Panc1 (cell line): ENCODE measurements around the gene AFF2. TPM values are rescaled to one million over a fixed set of nuclear protein-coding genes. Genes with fewer than 3 reads are reported as not detected.

Experiments used
- ATAC-seq: fragments of 200-7000 bp; cut with Tn5 transposase; 2 replicates; pipeline ENCODE4 v1.9.1; 2020; ENCODE audit warnings: mild to moderate bottlenecking, moderate library complexity
- BruUV-seq: library from RNA; stranded (reverse); fragments of 400-500 nt; replicated peaks from 2 replicates; lab custom pipeline; 2021; lab: Mats Ljungman, UMichigan
- CTCF ChIA-PET: fragments of 300-600 bp; sonication (Branson Sonifier 250); formaldehyde crosslinking; loops from one replicate; lab custom pipeline; 2022; ENCODE audit warnings: antibody characterized with exemption; lab: Charles Lee
- POLR2A ChIA-PET: fragments of 300-600 bp; sonication (Branson Sonifier 250); formaldehyde crosslinking; loops from one replicate; lab custom pipeline; 2022; ENCODE audit warnings: antibody characterized with exemption; lab: Charles Lee
- DNase-seq: peaks from one replicate; pipeline ENCODE4 v3.0.0-alpha.2; 2010; ENCODE audit warnings: low read depth, low spot score
- H3K27ac ChIP-seq: 2 replicates; pipeline ENCODE4 v1.5.1; 2011; ENCODE audit warnings: mild to moderate bottlenecking, low read length, inconsistent platforms
- H3K27me3 ChIP-seq: fragments of 200-500 bp; sonication (Bioruptor generic); 2 replicates; pipeline ENCODE4 v1.6.0; 2014; ENCODE audit warnings: low read length, inconsistent platforms; ENCODE audit not compliant: control insufficient read depth, insufficient read depth
- H3K36me3 ChIP-seq: fragments of 200-500 bp; sonication (Bioruptor generic); 2 replicates; pipeline ENCODE4 v1.5.1; 2014; ENCODE audit warnings: inconsistent platforms, mild to moderate bottlenecking, low read length, moderate library complexity; ENCODE audit not compliant: control insufficient read depth, insufficient read depth
- H3K4me1 ChIP-seq: 2 replicates; pipeline ENCODE4 v1.5.1; 2011; ENCODE audit warnings: inconsistent platforms, mild to moderate bottlenecking, low read length, moderate library complexity; ENCODE audit not compliant: control insufficient read depth, insufficient read depth
- H3K4me3 ChIP-seq, 2 experiments: 2 replicates each; pipeline ENCODE4 v1.5.1; 2011 to 2012; ENCODE audit warnings: low read depth in 2 of 2, low read length in 2 of 2, mild to moderate bottlenecking in 2 of 2, inconsistent platforms in 1 of 2, moderate library complexity in 1 of 2
- H3K9me3 ChIP-seq: fragments of 200-500 bp; sonication (Bioruptor generic); 2 replicates; pipeline ENCODE4 v1.5.1; 2014; ENCODE audit warnings: low read depth, mild to moderate bottlenecking, inconsistent platforms, low read length, moderate library complexity; ENCODE audit not compliant: control insufficient read depth, insufficient read depth
- POLR2AphosphoS5 ChIP-seq: IDR thresholded peaks from 2 replicates; pipeline ENCODE4 v1.6.1; 2012; ENCODE audit warnings: mild to moderate bottlenecking, low read depth, low read length, moderate library complexity
- SIN3A ChIP-seq: IDR thresholded peaks from 2 replicates; pipeline ENCODE4 v1.6.1; 2012; ENCODE audit warnings: low read depth, mild to moderate bottlenecking, low read length, moderate library complexity, borderline replicate concordance; ENCODE audit not compliant: insufficient read depth
- TCF7L2 ChIP-seq: IDR thresholded peaks from 2 replicates; pipeline ENCODE4 v1.6.1; 2011; ENCODE audit warnings: mild to moderate bottlenecking, low read depth, low read length, inconsistent platforms
- in situ Hi-C: cut with HindIII; loops from 2 replicates; pipeline ENCODE4 v1.10.0; 2016; ENCODE audit warnings: low sequenced_read_pairs, low pct_unique_long_range_greater_than_20kb
- intact Hi-C: fragments of 100-400 bp; cut with micrococcal nuclease; formaldehyde crosslinking; loops from one replicate; pipeline ENCODE4 v1.10.0; 2022; ENCODE audit not compliant: unreplicated experiment
- total RNA-seq: library from RNA; stranded (reverse); gene quantifications from one replicate; pipeline ENCODE4 v1.2.1, GENCODE V29; 2021; ENCODE audit not compliant: unreplicated experiment
- TF ChIP-seq, protein P1 (sequence below), 2 experiments: IDR thresholded peaks; 2 replicates each; pipeline ENCODE4 v1.6.1; 2011 to 2012; ENCODE audit warnings: low read depth in 2 of 2, control low read depth in 1 of 2, low read length in 1 of 2, mild to moderate bottlenecking in 1 of 2, moderate library complexity in 1 of 2; ENCODE audit not compliant: insufficient read depth in 1 of 2
- TF ChIP-seq, protein P2 (sequence below): fragments of 450-650 bp; IDR thresholded peaks from 2 replicates; pipeline ENCODE4 v1.5.1; 2017; ENCODE audit warnings: mild to moderate bottlenecking

AFF2 gene
- total RNA-seq, 1 experiment from 2014 or later: 0.05 TPM

DNA sequence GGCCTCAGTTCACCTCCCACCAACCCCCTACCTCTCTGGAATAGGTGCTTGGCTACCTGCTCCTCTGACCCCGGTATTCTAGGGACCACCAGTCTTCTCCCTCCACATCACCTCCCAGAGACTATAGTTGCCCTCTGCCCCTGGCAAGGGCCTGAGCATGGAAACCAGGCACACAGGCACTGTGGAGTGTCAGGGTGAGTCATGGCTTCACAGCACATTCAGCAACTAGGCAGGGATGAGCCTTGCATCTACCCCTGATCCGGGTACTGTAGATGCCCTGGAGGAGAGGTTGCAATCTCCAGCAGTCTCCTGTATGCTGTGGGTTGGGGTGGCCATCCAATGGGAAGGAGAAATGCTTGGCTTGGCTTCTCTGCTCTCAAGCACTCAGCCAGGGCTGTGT lies 532.0 kb downstream of the AFF2 start:
- in situ Hi-C loops: no loop called here
- DNase-seq (no peak), ATAC-seq (no peak)
- POLR2A ChIA-PET: no interaction called here
- no TSS peak for BruUV-seq
- Histone ChIP-seq H3K9me3 (no peaks in the 10 kb centered on the region), H3K4me1 (no peaks in the 10 kb centered on the region), H3K4me3 (no peak overlapping the region), H3K27ac (no peak overlapping the region), H3K36me3 (no peaks in the 10 kb centered on the region), H3K27me3 (no peaks in the 10 kb centered on the region)
- intact Hi-C loops: no loop called here
- CTCF ChIA-PET: no interaction called here
- no peak for TF ChIP-seq SIN3A
- TF ChIP-seq POLR2AphosphoS5: no peak
- TF ChIP-seq, protein P1, sequence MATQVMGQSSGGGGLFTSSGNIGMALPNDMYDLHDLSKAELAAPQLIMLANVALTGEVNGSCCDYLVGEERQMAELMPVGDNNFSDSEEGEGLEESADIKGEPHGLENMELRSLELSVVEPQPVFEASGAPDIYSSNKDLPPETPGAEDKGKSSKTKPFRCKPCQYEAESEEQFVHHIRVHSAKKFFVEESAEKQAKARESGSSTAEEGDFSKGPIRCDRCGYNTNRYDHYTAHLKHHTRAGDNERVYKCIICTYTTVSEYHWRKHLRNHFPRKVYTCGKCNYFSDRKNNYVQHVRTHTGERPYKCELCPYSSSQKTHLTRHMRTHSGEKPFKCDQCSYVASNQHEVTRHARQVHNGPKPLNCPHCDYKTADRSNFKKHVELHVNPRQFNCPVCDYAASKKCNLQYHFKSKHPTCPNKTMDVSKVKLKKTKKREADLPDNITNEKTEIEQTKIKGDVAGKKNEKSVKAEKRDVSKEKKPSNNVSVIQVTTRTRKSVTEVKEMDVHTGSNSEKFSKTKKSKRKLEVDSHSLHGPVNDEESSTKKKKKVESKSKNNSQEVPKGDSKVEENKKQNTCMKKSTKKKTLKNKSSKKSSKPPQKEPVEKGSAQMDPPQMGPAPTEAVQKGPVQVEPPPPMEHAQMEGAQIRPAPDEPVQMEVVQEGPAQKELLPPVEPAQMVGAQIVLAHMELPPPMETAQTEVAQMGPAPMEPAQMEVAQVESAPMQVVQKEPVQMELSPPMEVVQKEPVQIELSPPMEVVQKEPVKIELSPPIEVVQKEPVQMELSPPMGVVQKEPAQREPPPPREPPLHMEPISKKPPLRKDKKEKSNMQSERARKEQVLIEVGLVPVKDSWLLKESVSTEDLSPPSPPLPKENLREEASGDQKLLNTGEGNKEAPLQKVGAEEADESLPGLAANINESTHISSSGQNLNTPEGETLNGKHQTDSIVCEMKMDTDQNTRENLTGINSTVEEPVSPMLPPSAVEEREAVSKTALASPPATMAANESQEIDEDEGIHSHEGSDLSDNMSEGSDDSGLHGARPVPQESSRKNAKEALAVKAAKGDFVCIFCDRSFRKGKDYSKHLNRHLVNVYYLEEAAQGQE (IDR thresholded peaks at IDR 0.05; ENCODE audit: insufficient read depth in 1 of 2, low read depth in 2 of 2, low read length in 1 of 2): no peak
- TF ChIP-seq, protein P2, sequence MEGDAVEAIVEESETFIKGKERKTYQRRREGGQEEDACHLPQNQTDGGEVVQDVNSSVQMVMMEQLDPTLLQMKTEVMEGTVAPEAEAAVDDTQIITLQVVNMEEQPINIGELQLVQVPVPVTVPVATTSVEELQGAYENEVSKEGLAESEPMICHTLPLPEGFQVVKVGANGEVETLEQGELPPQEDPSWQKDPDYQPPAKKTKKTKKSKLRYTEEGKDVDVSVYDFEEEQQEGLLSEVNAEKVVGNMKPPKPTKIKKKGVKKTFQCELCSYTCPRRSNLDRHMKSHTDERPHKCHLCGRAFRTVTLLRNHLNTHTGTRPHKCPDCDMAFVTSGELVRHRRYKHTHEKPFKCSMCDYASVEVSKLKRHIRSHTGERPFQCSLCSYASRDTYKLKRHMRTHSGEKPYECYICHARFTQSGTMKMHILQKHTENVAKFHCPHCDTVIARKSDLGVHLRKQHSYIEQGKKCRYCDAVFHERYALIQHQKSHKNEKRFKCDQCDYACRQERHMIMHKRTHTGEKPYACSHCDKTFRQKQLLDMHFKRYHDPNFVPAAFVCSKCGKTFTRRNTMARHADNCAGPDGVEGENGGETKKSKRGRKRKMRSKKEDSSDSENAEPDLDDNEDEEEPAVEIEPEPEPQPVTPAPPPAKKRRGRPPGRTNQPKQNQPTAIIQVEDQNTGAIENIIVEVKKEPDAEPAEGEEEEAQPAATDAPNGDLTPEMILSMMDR: no peak
- no peak for TF ChIP-seq TCF7L2

DNA sequence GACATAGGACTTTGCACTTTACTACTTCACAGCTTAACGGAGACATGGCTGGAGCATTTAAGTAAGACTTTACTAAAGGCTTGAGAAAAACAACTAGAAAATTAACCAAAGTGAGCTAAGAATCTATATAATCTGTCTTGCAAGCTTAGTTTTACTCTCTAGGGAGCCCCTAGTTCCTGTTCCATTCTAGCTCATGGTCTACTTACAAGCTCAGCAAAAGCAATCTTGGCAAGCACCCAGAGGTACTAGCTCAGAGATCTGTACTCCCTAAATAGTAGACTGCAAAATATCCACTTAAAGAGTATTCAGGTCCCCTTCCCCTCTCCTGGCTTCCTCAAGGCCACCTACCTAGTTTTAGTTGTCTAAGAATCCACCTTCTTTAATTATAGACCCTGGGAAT lies 535.7 kb downstream of the AFF2 start:
- H3K36me3 ChIP-seq: no peaks in the 10 kb centered on the region
- POLR2A ChIA-PET: no interaction called here
- intact Hi-C loops (no loop called here), in situ Hi-C loops (no loop called here)
- no peak for TF ChIP-seq POLR2AphosphoS5
- TF ChIP-seq, protein P1 (IDR thresholded peaks at IDR 0.05; ENCODE audit: insufficient read depth in 1 of 2, low read depth in 2 of 2, low read length in 1 of 2): no peak
- TF ChIP-seq TCF7L2: no peak
- no peak for TF ChIP-seq SIN3A
- TF ChIP-seq, protein P2: no peak
- H3K27me3 ChIP-seq: no peaks in the 10 kb centered on the region
- no peak overlapping the region for H3K27ac ChIP-seq
- no peaks in the 10 kb centered on the region for H3K4me1 ChIP-seq
- CTCF ChIA-PET: no interaction called here
- DNase-seq (no peak), ATAC-seq (no peak)
- no peak overlapping the region for H3K4me3 ChIP-seq
- no peaks in the 10 kb centered on the region for H3K9me3 ChIP-seq
- BruUV-seq: no TSS peak
